Measurements from ENCODE around the gene C22orf39.

Gene C22orf39

DNA sequence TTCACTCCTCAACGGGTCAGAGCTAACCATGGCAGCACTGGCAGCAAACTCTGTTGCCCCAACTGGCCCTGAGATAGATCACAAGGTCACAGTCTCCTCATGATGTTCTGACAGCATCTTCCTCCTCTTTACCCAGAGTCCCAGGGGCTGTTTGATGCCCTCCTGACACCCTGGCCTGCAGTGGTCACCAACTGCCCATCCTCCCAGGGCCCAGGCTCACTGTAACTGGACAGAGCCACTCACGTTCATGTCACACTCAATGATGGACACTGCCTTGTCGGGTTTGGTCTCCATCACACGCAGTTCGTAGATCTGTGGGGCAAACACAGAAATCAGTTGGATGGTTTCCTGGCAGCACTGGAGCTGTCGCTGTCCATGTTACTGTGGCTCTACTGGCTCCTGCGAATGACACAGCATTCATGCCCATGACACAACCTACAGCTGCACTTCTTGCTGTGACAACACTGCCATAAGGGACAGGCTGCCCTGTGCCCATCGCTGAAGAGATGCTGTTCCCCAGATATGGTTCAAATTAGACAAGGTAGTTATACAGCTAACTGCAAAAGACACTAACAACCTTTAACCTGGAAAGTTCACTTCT lies 10.4 kb upstream of the C22orf39 start:
- TF ChIP-seq POLR2AphosphoS5 (IDR thresholded peaks at IDR 0.05; ENCODE audit: low read depth, low read length) (no peak), POU2F2 (IDR thresholded peaks at IDR 0.05; ENCODE audit: low read depth, low read length) (no peak), TAF1 (IDR thresholded peaks at IDR 0.05; ENCODE audit: low read depth, low read length) (no peak), POLR2A (IDR thresholded peaks at IDR 0.05; ENCODE audit: low read depth, low read length) (no peak), SPI1 (IDR thresholded peaks at IDR 0.05; ENCODE audit: low read depth, low read length) (no peak), PAX5 (IDR thresholded peaks at IDR 0.05; ENCODE audit: insufficient read depth, low read length, severe bottlenecking) (no peak)
- DNase-seq (ENCODE audit: insufficient read length, low spot score) (no peak), FAIRE-seq (no peak)

- TF ChIP-seq SPI1 (IDR thresholded peaks at IDR 0.05; ENCODE audit: low read depth, low read length) (no peak), POLR2AphosphoS5 (IDR thresholded peaks at IDR 0.05; ENCODE audit: low read depth, low read length) (no peak), PAX5 (IDR thresholded peaks at IDR 0.05; ENCODE audit: insufficient read depth, low read length, severe bottlenecking) (no peak), POLR2A (IDR thresholded peaks at IDR 0.05; ENCODE audit: low read depth, low read length) (no peak), TAF1 (IDR thresholded peaks at IDR 0.05; ENCODE audit: low read depth, low read length) (no peak), POU2F2 (IDR thresholded peaks at IDR 0.05; ENCODE audit: low read depth, low read length) (no peak)
- FAIRE-seq (no peak), DNase-seq (ENCODE audit: insufficient read length, low spot score) (no peak)
Observed at GRCh38 chr22:19456541-19456940, 9.0 kb upstream of the C22orf39 start.

GRCh38 chr22:19455585-19456370 lies 8.3 kb upstream of the C22orf39 start:
- no peak for DNase-seq (ENCODE audit: insufficient read length, low spot score)
- FAIRE-seq: no peak
- no peak for TF ChIP-seq POU2F2 (IDR thresholded peaks at IDR 0.05; ENCODE audit: low read depth, low read length)
- TF ChIP-seq POLR2A (IDR thresholded peaks at IDR 0.05; ENCODE audit: low read depth, low read length): no peak
- TF ChIP-seq TAF1 (IDR thresholded peaks at IDR 0.05; ENCODE audit: low read depth, low read length): no peak
- no peak for TF ChIP-seq PAX5 (IDR thresholded peaks at IDR 0.05; ENCODE audit: insufficient read depth, low read length, severe bottlenecking)
- TF ChIP-seq SPI1 (IDR thresholded peaks at IDR 0.05; ENCODE audit: low read depth, low read length): no peak
- no peak for TF ChIP-seq POLR2AphosphoS5 (IDR thresholded peaks at IDR 0.05; ENCODE audit: low read depth, low read length)

DNA sequence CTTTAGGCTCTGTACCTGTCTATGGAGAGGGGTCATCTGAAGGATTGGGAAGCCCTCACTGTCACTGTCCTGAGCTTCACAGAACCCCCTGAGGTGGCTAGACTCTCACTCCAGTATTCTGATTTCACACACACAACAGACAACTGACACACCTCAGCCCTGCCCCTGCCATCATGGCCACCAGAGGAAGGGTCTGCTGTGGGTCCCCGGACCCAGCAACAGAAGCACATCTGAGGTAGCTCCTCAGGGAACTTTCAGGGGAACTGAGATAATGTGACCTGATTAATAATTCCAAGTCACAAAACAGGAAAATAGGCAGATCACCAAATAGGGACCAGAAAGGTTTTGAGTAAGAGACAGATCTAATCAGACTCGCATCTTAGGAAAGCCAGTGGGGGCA lies 7.5 kb upstream of the C22orf39 start:
- no peak for TF ChIP-seq SPI1 (IDR thresholded peaks at IDR 0.05; ENCODE audit: low read depth, low read length)
- no peak for TF ChIP-seq POU2F2 (IDR thresholded peaks at IDR 0.05; ENCODE audit: low read depth, low read length)
- no peak for TF ChIP-seq TAF1 (IDR thresholded peaks at IDR 0.05; ENCODE audit: low read depth, low read length)
- TF ChIP-seq POLR2A (IDR thresholded peaks at IDR 0.05; ENCODE audit: low read depth, low read length): no peak
- no peak for TF ChIP-seq PAX5 (IDR thresholded peaks at IDR 0.05; ENCODE audit: insufficient read depth, low read length, severe bottlenecking)
- TF ChIP-seq POLR2AphosphoS5 (IDR thresholded peaks at IDR 0.05; ENCODE audit: low read depth, low read length): no peak
- DNase-seq (ENCODE audit: insufficient read length, low spot score) (no peak), FAIRE-seq (no peak)

DNA sequence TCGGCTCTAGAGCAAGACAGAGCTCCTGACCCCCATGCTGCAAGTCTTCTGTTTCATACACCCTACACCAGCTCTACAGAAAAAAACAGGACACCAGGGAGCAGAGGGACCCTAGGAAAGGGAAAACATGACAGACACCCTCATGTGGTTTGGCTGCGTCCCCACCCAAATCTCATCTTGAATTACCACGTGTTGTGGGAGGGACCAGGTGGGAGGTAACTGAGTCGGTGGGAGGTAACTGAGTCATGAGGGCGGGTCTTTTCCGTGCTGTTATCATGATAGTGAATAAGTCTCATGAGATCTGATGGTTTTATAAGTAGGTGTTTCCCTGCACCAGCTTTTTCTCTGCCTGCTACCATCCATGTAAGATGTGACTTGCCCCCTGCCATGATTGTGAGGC lies 6.6 kb upstream of the C22orf39 start:
- TF ChIP-seq SPI1 (IDR thresholded peaks at IDR 0.05; ENCODE audit: low read depth, low read length): no peak
- TF ChIP-seq POU2F2 (IDR thresholded peaks at IDR 0.05; ENCODE audit: low read depth, low read length): no peak
- no peak for TF ChIP-seq POLR2AphosphoS5 (IDR thresholded peaks at IDR 0.05; ENCODE audit: low read depth, low read length)
- no peak for TF ChIP-seq POLR2A (IDR thresholded peaks at IDR 0.05; ENCODE audit: low read depth, low read length)
- no peak for TF ChIP-seq PAX5 (IDR thresholded peaks at IDR 0.05; ENCODE audit: insufficient read depth, low read length, severe bottlenecking)
- no peak for TF ChIP-seq TAF1 (IDR thresholded peaks at IDR 0.05; ENCODE audit: low read depth, low read length)
- no peak for FAIRE-seq
- no peak for DNase-seq (ENCODE audit: insufficient read length, low spot score)

DNA sequence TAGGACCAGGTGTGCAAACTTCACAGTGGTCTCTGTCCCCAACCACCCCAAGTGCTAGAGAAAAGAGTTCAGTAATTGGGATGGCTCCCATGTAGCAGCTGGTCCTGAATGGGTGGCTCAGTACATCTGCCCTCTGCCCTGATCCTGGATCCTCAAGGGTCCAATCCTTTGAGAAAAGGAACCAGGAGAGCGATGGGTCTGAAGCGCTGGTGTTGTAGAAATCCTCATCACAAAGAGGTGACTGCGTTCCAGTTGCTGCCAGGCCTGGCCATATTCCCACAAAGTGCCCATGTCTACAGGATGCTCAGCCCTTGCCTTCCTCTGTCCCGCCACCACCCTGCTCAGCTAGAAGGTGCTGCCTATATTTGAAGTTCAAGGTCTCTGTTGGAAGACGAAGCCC lies 6.2 kb upstream of the C22orf39 start:
- DNase-seq (ENCODE audit: insufficient read length, low spot score) (no peak), FAIRE-seq (no peak)
- TF ChIP-seq POLR2A (IDR thresholded peaks at IDR 0.05; ENCODE audit: low read depth, low read length) (no peak), POU2F2 (IDR thresholded peaks at IDR 0.05; ENCODE audit: low read depth, low read length) (no peak), TAF1 (IDR thresholded peaks at IDR 0.05; ENCODE audit: low read depth, low read length) (no peak), POLR2AphosphoS5 (IDR thresholded peaks at IDR 0.05; ENCODE audit: low read depth, low read length) (no peak), SPI1 (IDR thresholded peaks at IDR 0.05; ENCODE audit: low read depth, low read length) (no peak), PAX5 (IDR thresholded peaks at IDR 0.05; ENCODE audit: insufficient read depth, low read length, severe bottlenecking) (no peak)

DNA sequence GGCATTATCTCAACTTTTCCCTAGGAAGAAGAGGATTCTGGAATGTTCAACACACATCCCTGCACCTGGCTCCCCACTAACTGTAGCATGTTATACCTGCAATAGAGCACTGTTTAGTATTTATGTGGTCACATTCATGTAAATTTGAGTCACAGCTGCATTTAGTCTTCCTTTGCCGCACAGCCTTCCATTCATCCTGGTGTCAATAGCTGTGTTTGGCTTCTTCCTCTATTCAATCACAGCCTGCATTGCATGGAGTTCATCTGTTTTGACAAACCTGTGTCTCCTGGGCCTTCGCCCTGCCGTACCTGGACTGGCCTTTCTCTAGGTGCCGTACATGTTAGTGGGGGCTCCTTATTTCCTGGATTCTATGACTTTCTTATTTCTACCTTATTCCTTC lies 4.1 kb upstream of the C22orf39 start:
- FAIRE-seq: no peak
- no peak for DNase-seq (ENCODE audit: insufficient read length, low spot score)
- TF ChIP-seq PAX5 (IDR thresholded peaks at IDR 0.05; ENCODE audit: insufficient read depth, low read length, severe bottlenecking) (no peak), SPI1 (IDR thresholded peaks at IDR 0.05; ENCODE audit: low read depth, low read length) (no peak), TAF1 (IDR thresholded peaks at IDR 0.05; ENCODE audit: low read depth, low read length) (no peak), POLR2AphosphoS5 (IDR thresholded peaks at IDR 0.05; ENCODE audit: low read depth, low read length) (no peak), POU2F2 (IDR thresholded peaks at IDR 0.05; ENCODE audit: low read depth, low read length) (no peak), POLR2A (IDR thresholded peaks at IDR 0.05; ENCODE audit: low read depth, low read length) (no peak)

DNA sequence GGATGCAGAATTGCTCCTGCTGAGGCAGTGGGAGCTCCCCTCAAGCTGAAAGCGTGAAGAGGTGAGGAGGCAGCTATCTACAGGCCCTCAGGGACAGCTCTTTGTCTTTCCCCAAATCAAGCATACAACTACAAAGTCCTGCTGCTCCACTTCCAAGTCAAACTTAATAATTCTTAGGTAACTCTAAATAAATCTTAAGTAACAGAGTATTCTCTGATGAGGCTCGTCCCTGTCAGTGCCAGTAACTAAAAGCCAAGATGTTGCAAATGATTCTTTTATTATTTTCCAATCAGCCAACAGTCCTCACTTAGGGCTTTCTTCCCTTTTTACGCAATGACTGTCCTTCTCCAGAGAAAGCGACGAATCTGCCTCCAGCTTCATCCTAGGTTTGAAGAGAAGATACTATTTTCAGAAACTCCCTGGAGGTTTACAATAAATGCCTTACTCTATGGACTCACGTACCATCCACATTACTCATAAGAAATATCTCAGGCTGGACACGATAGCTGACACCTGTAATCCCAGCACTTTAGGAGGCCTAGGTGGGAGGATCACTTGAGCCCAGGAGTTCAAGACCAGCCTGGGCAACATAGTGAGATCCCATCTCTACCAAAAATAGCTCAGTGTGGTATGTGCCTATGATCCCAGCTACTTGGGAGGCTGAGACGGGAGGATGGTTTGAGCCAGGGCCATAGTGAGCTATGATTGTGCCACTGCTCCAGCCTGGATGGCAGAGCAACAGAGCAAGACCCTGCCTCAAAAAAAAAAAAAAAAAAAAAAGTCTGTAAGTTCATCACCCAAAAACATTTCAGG lies 3.1 kb upstream of the C22orf39 start:
- TF ChIP-seq POLR2AphosphoS5 (IDR thresholded peaks at IDR 0.05; ENCODE audit: low read depth, low read length): no peak
- no peak for TF ChIP-seq PAX5 (IDR thresholded peaks at IDR 0.05; ENCODE audit: insufficient read depth, low read length, severe bottlenecking)
- TF ChIP-seq SPI1 (IDR thresholded peaks at IDR 0.05; ENCODE audit: low read depth, low read length): no peak
- no peak for TF ChIP-seq POU2F2 (IDR thresholded peaks at IDR 0.05; ENCODE audit: low read depth, low read length)
- no peak for TF ChIP-seq POLR2A (IDR thresholded peaks at IDR 0.05; ENCODE audit: low read depth, low read length)
- TF ChIP-seq TAF1 (IDR thresholded peaks at IDR 0.05; ENCODE audit: low read depth, low read length): no peak
- DNase-seq (ENCODE audit: insufficient read length, low spot score) (no peak), FAIRE-seq (no peak)

DNA sequence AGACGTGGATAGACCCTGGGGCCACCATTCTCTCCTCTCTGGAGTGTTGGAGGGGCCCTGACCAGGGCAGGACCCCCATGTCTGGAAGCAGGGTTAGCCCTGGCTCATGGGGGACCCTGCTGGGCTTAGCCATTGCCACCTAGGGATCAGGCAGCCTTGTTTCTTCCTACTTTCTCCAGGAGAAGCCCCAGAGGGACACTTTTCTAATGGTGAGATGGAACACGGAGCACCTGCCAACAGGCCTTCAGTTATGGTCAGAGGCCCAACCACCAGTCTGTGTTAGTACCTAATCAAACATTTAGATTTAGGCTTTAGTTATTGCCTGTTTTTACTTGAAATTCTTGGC lies 1.9 kb upstream of the C22orf39 start:
- TF ChIP-seq POLR2A (IDR thresholded peaks at IDR 0.05; ENCODE audit: low read depth, low read length) (no peak), POU2F2 (IDR thresholded peaks at IDR 0.05; ENCODE audit: low read depth, low read length) (no peak), POLR2AphosphoS5 (IDR thresholded peaks at IDR 0.05; ENCODE audit: low read depth, low read length) (no peak; the same call in 1 of the 2 replicates), SPI1 (IDR thresholded peaks at IDR 0.05; ENCODE audit: low read depth, low read length) (no peak), TAF1 (IDR thresholded peaks at IDR 0.05; ENCODE audit: low read depth, low read length) (no peak), PAX5 (IDR thresholded peaks at IDR 0.05; ENCODE audit: insufficient read depth, low read length, severe bottlenecking) (no peak)
- no peak for FAIRE-seq
- DNase-seq (ENCODE audit: insufficient read length, low spot score): no peak
